HepG2 (cell line): Measurements from ENCODE around the gene CNPY4. TPM values are rescaled to one million over a fixed set of nuclear protein-coding genes. Genes with fewer than 3 reads are reported as not detected.
A peak's percentile ranks its signal among the peaks of the same experiment; 100 is the strongest.

ENCODE experiments used
- ATAC-seq: fragments of 200-7000 bp; cut with Tn5 transposase; 3 replicates; pipeline ENCODE4 v1.9.1; 2020; ENCODE audit warnings: mild to moderate bottlenecking, moderate library complexity
- BruUV-seq: library from RNA; stranded (reverse); fragments of 400-500 nt; replicated peaks from 2 replicates; lab custom pipeline; 2021; lab: Mats Ljungman, UMichigan
- CTCF ChIA-PET: fragments of 300-600 bp; formaldehyde crosslinking; extraction: SDS; loops from one replicate; lab custom pipeline; 2021; ENCODE audit warnings: low total read pairs, inconsistent platforms, low intra/inter-chr PET ratio; lab: Yijun Ruan, JAX
- POLR2A ChIA-PET: fragments of 350-600 bp; sonication (Branson Sonifier 250); formaldehyde crosslinking; loops from one replicate; lab custom pipeline; 2020; ENCODE audit warnings: antibody characterized with exemption, inconsistent platforms; lab: Yijun Ruan, JAX
- DNase-seq: peaks from one replicate; pipeline ENCODE4 v3.0.0-alpha.2; 2015; ENCODE audit warnings: low spot score
- FAIRE-seq: peaks from 3 replicates; lab custom pipeline; 2011; peaks lifted over from hg19 to GRCh38; lab: Jason Lieb, UNC
- H2AFZ ChIP-seq: one replicate; pipeline ENCODE4 v1.6.1; 2011; ENCODE audit warnings: low read length, inconsistent platforms
- H3K27ac ChIP-seq: fragments of 300-600 bp; 3 replicates; pipeline ENCODE4 v1.8.0; 2011; ENCODE audit warnings: mixed run types, mild to moderate bottlenecking, mixed read lengths, low read length, inconsistent platforms; ENCODE audit not compliant: insufficient read depth; ENCODE audit errors: extremely low read length
- H3K27me3 ChIP-seq, 2 experiments: fragments of 200-600 bp in 1 of 2; 2 replicates in 1 of 2; 3 replicates in 1 of 2; pipeline versions ENCODE4 v1.6.0 to v1.8.0; 2011; ENCODE audit warnings: low read length in 2 of 2, mild to moderate bottlenecking in 2 of 2, moderate library complexity in 2 of 2, inconsistent platforms in 1 of 2; ENCODE audit not compliant: insufficient read depth in 2 of 2, control insufficient read depth in 1 of 2
- H3K36me3 ChIP-seq, 2 experiments: fragments of 200-600 bp in 1 of 2; replicated peaks in 1 of 2; 2 replicates in 1 of 2; 3 replicates in 1 of 2; pipeline versions ENCODE4 v1.5.1 to v1.8.0; 2011; ENCODE audit warnings: low read length in 2 of 2, inconsistent platforms in 1 of 2; ENCODE audit not compliant: insufficient read depth in 2 of 2, control insufficient read depth in 1 of 2
- H3K4me1 ChIP-seq: 2 replicates; pipeline ENCODE4 v1.5.1; 2012; ENCODE audit warnings: low read length, inconsistent platforms; ENCODE audit not compliant: insufficient read depth
- H3K4me2 ChIP-seq: 2 replicates; pipeline ENCODE4 v1.6.0; 2011; ENCODE audit warnings: low read depth, low read length, inconsistent platforms
- H3K4me3 ChIP-seq, 3 experiments: fragments of 200-600 bp in 1 of 3; sonication (generic), shearing (Covaris generic) in 1 of 3; replicated peaks in 1 of 3; 2 replicates each; pipeline ENCODE4 v1.5.1; 2011 to 2016; ENCODE audit warnings: low read length in 3 of 3, inconsistent platforms in 2 of 3, low read depth in 2 of 3, mild to moderate bottlenecking in 2 of 3, control low read depth in 1 of 3, mixed read lengths in 1 of 3; ENCODE audit not compliant: insufficient read depth in 1 of 3
- H3K79me2 ChIP-seq: one replicate; pipeline ENCODE4 v1.6.1; 2011; ENCODE audit warnings: low read length, inconsistent platforms; ENCODE audit not compliant: insufficient read depth
- H3K9ac ChIP-seq: 2 replicates; pipeline ENCODE4 v1.6.0; 2011; ENCODE audit warnings: mild to moderate bottlenecking, low read depth, low read length, inconsistent platforms; ENCODE audit not compliant: insufficient read depth
- H3K9me3 ChIP-seq: 2 replicates; pipeline ENCODE4 v1.5.1; 2012; ENCODE audit warnings: mild to moderate bottlenecking, low read length
- H4K20me1 ChIP-seq: 2 replicates; pipeline ENCODE4 v1.6.0; 2011; ENCODE audit warnings: inconsistent platforms, mild to moderate bottlenecking, low read length, moderate library complexity; ENCODE audit not compliant: insufficient read depth
- GABPA ChIP-seq, 2 experiments: IDR thresholded peaks; 2 replicates each; pipeline ENCODE4 v1.6.1; 2011 to 2016; ENCODE audit warnings: low read depth in 2 of 2, low read length in 1 of 2, missing biosample characterization in 1 of 2, missing genetic modification characterization in 1 of 2
- HDAC6 ChIP-seq: fragments of 200-600 bp; sonication (generic); IDR thresholded peaks from 2 replicates; pipeline ENCODE4 v1.7.0; 2017; ENCODE audit warnings: mild to moderate bottlenecking, antibody characterized with exemption, low read length, low read depth
- HOXA5 ChIP-seq: sonication (generic); formaldehyde crosslinking; IDR thresholded peaks from 2 replicates; pipeline ENCODE4 v1.4.0; 2020; ENCODE audit warnings: missing genetic modification reagents
- HOXA9 ChIP-seq: sonication (generic); formaldehyde crosslinking; IDR thresholded peaks from 2 replicates; pipeline ENCODE4 v1.8.1; 2022; ENCODE audit warnings: missing genetic modification reagents, mild to moderate bottlenecking, moderate library complexity, borderline replicate concordance
- KLF11 ChIP-seq: IDR thresholded peaks from 2 replicates; pipeline ENCODE4 v1.6.1; 2016; ENCODE audit warnings: missing compliant biosample characterization
- NR2F6 ChIP-seq, 2 experiments: IDR thresholded peaks; 2 replicates each; pipeline ENCODE4 v1.6.1; 2016; ENCODE audit warnings: antibody characterized with exemption in 1 of 2, mild to moderate bottlenecking in 1 of 2
- RFXAP ChIP-seq: sonication (generic); formaldehyde crosslinking; IDR thresholded peaks from 2 replicates; pipeline ENCODE4 v1.4.0; 2020; ENCODE audit warnings: missing genetic modification reagents, borderline replicate concordance
- SALL1 ChIP-seq: sonication (generic); formaldehyde crosslinking; IDR thresholded peaks from 2 replicates; pipeline ENCODE4 v1.8.0; 2022; ENCODE audit warnings: mild to moderate bottlenecking, missing genetic modification reagents
- SMARCC2 ChIP-seq: fragments of 450-650 bp; IDR thresholded peaks from 2 replicates; pipeline ENCODE4 v1.6.1; 2017; ENCODE audit warnings: antibody characterized with exemption, mild to moderate bottlenecking
- SMARCE1 ChIP-seq: fragments of 450-650 bp; IDR thresholded peaks from 2 replicates; pipeline ENCODE4 v1.6.1; 2017; ENCODE audit warnings: borderline replicate concordance
- TGIF2 ChIP-seq: IDR thresholded peaks from 2 replicates; pipeline ENCODE4 v1.6.1; 2016; ENCODE audit warnings: control low read depth, missing compliant biosample characterization
- TSC22D2 ChIP-seq: sonication (generic); formaldehyde crosslinking; IDR thresholded peaks from 2 replicates; pipeline ENCODE4 v1.5.1; 2020; ENCODE audit warnings: missing genetic modification reagents, mild to moderate bottlenecking, borderline replicate concordance
- U2AF2 ChIP-seq: fragments of 200-400 bp; formaldehyde crosslinking; IDR thresholded peaks from 2 replicates; pipeline ENCODE4 v1.6.1; 2017; ENCODE audit warnings: low read depth, mild to moderate bottlenecking, low read length
- ZBTB1 ChIP-seq: sonication (generic); formaldehyde crosslinking; IDR thresholded peaks from 2 replicates; pipeline ENCODE4 v1.4.0; 2020; ENCODE audit warnings: missing genetic modification reagents, borderline replicate concordance
- ZFP1 ChIP-seq: IDR thresholded peaks from 2 replicates; pipeline ENCODE4 v1.6.1; 2016
- ZFYVE20 ChIP-seq: sonication (generic); formaldehyde crosslinking; IDR thresholded peaks from 2 replicates; pipeline ENCODE4 v1.8.0; 2023; ENCODE audit warnings: low read depth, mild to moderate bottlenecking, moderate library complexity, missing genetic modification reagents, borderline replicate concordance
- ZMYM4 ChIP-seq: sonication (generic); formaldehyde crosslinking; IDR thresholded peaks from 2 replicates; pipeline ENCODE4 v1.8.1; 2023; ENCODE audit warnings: mild to moderate bottlenecking, missing genetic modification reagents
- ZNF431 ChIP-seq: sonication (generic); formaldehyde crosslinking; IDR thresholded peaks from 2 replicates; pipeline ENCODE4 v1.9.0; 2022; ENCODE audit warnings: missing genetic modification reagents, low read depth, mild to moderate bottlenecking, borderline replicate concordance
- WGBS: methylation state at CpG from one replicate; pipeline ENCODE4 v1.1.6; 2017; ENCODE audit warnings: low lambda C conversion rate; 5-methylcytosine and 5-hydroxymethylcytosine counted together
- in situ Hi-C: cut with HindIII; loops from 2 replicates; pipeline ENCODE4 v1.10.0; 2017; ENCODE audit warnings: low pct_unique_long_range_greater_than_20kb; ENCODE audit not compliant: extremely low pct_ligation_motif_present
- intact Hi-C: fragments of 100-400 bp; cut with micrococcal nuclease; formaldehyde crosslinking; loops from one replicate; pipeline ENCODE4 v1.10.0; 2022; ENCODE audit not compliant: unreplicated experiment
- polyA plus RNA-seq, 8 experiments: library from polyadenylated mRNA; depleted of rRNA in 3 of 8; stranded (reverse) in 7 of 8; unstranded in 1 of 8; fragments of >200 nt; fragmentation: Illumina TruSeq in 4 of 8; extraction: Trizol in 4 of 8; gene quantifications; 2 replicates each; pipeline versions ENCODE4 v1.2.1 to v1.2.3, GENCODE V29; 2011 to 2016; ENCODE audit warnings: low read depth in 4 of 8, missing spikeins in 1 of 8, mixed read lengths in 1 of 8; ENCODE audit not compliant: insufficient read depth in 1 of 8
- total RNA-seq, 5 experiments: library from RNA; depleted of rRNA; stranded (reverse); fragments of >200 nt; fragmentation: Illumina TruSeq; extraction: Trizol; gene quantifications; 2 replicates each; pipeline ENCODE4 v1.2.3, GENCODE V29; 2016; ENCODE audit warnings: low read depth in 1 of 5
- TF ChIP-seq, protein P1 (sequence below): sonication (generic); formaldehyde crosslinking; IDR thresholded peaks from 2 replicates; pipeline ENCODE4 v1.5.0; 2020; ENCODE audit warnings: missing genetic modification reagents, mild to moderate bottlenecking, borderline replicate concordance
- TF ChIP-seq, protein P2 (sequence below): sonication (generic); formaldehyde crosslinking; IDR thresholded peaks from 2 replicates; pipeline ENCODE4 v1.4.0; 2020; ENCODE audit warnings: missing genetic modification reagents
- TF ChIP-seq, protein P3 (sequence below): sonication (generic); formaldehyde crosslinking; IDR thresholded peaks from 2 replicates; pipeline ENCODE4 v1.4.0; 2020; ENCODE audit warnings: mild to moderate bottlenecking, missing genetic modification reagents

Gene CNPY4
- total and polyA plus RNA-seq, 2 of the 13 experiments (the other 11 are each of a cell fraction or from before 2014, with no cell fraction given), result 6.2 to 12.7 TPM

DNA sequence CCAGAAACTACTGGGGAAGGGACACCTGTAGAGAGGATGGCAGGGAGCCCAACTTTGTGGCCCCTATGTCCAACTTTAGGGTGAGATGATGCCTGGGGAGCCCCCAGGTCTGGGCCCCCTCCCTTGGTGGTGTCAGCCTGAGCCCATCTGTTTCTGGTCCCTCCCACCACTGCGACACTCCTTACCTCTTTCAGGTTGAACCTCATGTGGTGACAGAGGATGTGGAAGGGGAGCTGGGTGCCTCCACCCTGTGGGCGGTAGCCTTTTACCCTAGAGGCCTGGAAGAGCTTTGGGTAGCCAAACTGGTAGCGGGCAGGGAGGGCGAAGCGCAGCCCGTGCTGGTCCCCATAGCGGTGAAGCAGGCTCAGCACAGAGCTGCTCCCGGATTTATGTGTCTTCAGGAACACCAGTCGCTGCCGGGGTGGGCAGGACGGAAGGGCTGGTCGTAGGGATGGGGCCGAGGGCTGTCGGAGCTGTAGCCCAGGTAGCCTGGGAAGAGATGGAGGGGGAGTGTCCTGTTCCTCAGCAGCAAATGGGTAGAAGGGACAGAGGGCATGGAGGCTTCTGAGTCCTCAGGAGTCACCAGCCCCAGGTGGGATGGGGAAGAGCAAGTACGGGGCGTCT, 47.0 kb downstream of the CNPY4 start (continued):
- TF ChIP-seq, protein P1, sequence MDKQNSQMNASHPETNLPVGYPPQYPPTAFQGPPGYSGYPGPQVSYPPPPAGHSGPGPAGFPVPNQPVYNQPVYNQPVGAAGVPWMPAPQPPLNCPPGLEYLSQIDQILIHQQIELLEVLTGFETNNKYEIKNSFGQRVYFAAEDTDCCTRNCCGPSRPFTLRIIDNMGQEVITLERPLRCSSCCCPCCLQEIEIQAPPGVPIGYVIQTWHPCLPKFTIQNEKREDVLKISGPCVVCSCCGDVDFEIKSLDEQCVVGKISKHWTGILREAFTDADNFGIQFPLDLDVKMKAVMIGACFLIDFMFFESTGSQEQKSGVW (CRISPR knock-in tag), result no peak
- TF ChIP-seq HOXA5 (CRISPR knock-in tag) (no peak), SALL1 (CRISPR knock-in tag) (no peak), ZMYM4 (no peak), HOXA9 (CRISPR knock-in tag) (no peak), ZBTB1 (CRISPR knock-in tag) (no peak), NR2F6 (IDR thresholded peaks at IDR 0.05) (no peak), NR2F6 (CRISPR knock-in tag; IDR thresholded peaks at IDR 0.05) (no peak)

DNA sequence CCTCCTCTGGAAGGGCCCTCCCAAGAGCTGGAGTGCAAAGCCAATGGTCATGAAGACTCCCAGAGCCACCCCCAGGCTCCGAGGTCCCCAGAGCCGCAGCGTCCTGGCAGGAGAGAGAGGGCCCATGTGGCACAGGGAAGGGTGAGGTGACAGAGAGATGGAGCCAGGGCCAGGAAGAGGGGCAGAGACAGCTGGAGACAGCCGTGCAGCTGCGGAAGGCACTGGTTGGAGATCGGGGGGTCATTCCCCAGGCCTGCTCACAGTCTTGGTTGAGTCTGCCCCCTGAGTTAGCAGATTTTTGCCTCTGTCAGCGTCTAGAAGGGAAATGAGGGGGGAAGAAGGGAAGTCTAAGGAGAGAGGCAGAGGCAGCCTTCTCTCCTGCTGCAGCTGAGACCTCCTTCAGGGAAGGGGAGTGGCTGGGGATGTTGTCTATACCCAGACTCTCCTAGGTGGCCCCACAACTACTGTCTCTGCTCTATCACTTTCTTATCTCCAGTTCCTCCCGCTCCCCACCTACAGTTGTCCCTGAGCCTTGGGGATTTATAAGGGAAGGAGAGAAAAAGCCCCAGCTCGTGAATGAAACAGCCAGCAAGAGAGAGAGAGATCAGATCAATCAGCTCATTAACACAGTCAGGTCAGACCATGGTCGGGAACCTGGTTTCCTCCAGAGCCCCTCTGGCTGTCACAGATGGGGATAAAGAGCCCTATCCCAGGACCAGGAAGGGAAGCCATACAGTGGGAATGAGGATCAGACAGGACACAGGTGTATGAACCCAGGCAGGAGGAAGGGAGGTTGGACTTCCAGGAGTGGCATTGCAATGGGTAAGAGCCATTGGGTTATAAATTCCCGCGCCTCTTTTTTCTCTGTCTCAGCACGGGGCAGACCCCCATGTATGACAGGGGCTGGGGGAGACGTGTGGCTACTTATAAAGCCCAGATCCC, 47.8 kb downstream of the CNPY4 start:
- H3K4me3 ChIP-seq, result no peak overlapping the region; a peak in 1 of 6 replicates
- BruUV-seq, result no TSS peak
- TF ChIP-seq TGIF2 (CRISPR knock-in tag) (no peak), ZFP1 (no peak), ZFYVE20 (CRISPR knock-in tag) (no peak), SMARCE1 (no peak), GABPA (IDR thresholded peaks at IDR 0.05; ENCODE audit: low read depth, low read length) (no peak), GABPA (CRISPR knock-in tag; IDR thresholded peaks at IDR 0.05; ENCODE audit: low read depth) (no peak), ZNF431 (CRISPR knock-in tag) (no peak), SMARCC2 (no peak), KLF11 (CRISPR knock-in tag) (no peak), U2AF2 (no peak), TSC22D2 (CRISPR knock-in tag) (no peak), HDAC6 (no peak), RFXAP (CRISPR knock-in tag) (no peak)
- TF ChIP-seq, protein P2, sequence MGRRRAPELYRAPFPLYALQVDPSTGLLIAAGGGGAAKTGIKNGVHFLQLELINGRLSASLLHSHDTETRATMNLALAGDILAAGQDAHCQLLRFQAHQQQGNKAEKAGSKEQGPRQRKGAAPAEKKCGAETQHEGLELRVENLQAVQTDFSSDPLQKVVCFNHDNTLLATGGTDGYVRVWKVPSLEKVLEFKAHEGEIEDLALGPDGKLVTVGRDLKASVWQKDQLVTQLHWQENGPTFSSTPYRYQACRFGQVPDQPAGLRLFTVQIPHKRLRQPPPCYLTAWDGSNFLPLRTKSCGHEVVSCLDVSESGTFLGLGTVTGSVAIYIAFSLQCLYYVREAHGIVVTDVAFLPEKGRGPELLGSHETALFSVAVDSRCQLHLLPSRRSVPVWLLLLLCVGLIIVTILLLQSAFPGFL (CRISPR knock-in tag), result no peak
- TF ChIP-seq, protein P3, sequence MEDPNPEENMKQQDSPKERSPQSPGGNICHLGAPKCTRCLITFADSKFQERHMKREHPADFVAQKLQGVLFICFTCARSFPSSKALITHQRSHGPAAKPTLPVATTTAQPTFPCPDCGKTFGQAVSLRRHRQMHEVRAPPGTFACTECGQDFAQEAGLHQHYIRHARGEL (CRISPR knock-in tag), result no peak
- H3K27ac ChIP-seq, result no peak overlapping the region
- peaks cover 4 to 49% of the 10 kb centered on the region in 2 experiments for H3K27me3 ChIP-seq
- no peaks in the 10 kb centered on the region for H4K20me1 ChIP-seq
- WGBS, result 24% methylated on average over 14 of the region's 14 CpGs
- peaks cover 59% of the 10 kb centered on the region for H3K4me1 ChIP-seq
- DNase-seq (no peak), ATAC-seq (no peak; the same call in 2 of the 3 replicates), FAIRE-seq (no peak)
- H2AFZ ChIP-seq, result no peak overlapping the region
- H3K4me2 ChIP-seq, result peak overlapping the region; percentile 93
- intact Hi-C loops, result no loop called here
- ChIA-PET CTCF (no interaction called here), POLR2A (interaction anchor here (1.3 to 2.2 kb wide), 3 partner anchors 10 to 18 kb away, joined by 5 to 10 read pairs (median 7); partner anchors contain the start of genes GPC2 and LAMTOR4)
- no peaks in the 10 kb centered on the region for H3K36me3 ChIP-seq
- in situ Hi-C loops, result no loop called here
- no peaks in the 10 kb centered on the region for H3K9me3 ChIP-seq
- no peaks in the 10 kb centered on the region for H3K79me2 ChIP-seq
- H3K9ac ChIP-seq, result no peak overlapping the region
